ENCODE results near the gene EPHB1.

DNA sequence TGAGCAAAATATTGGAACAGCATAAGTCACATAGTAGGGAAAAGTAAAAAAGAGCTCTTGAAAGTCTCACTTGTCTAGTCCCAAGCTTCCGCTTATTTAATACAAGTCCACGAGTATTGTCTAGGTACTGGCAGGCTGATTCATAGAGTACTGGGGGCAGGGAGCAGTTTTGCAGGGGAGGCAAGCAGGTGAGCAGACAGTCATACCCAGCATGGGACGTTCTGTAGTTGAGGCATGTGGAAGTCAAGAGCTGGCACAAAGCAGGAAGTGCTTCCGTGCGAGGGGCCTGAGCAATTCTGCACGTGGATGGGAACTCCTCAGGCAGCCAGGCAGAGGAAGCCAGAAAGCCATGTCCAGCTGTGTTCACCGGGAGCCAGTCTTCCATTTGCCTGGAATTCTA is 287.6 kb downstream of the EPHB1 start:
- TF ChIP-seq, protein P1, sequence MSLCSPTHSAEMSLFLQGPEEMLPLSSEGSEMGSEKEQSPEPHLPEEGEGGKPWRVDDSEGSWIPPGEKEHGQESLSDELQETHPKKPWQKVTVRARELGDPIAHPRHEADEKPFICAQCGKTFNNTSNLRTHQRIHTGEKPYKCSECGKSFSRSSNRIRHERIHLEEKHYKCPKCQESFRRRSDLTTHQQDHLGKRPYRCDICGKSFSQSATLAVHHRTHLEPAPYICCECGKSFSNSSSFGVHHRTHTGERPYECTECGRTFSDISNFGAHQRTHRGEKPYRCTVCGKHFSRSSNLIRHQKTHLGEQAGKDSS (CRISPR knock-in tag; IDR thresholded peaks at IDR 0.05; ENCODE audit: borderline replicate concordance, low read depth), result no peak
- TF ChIP-seq CREB1 (IDR thresholded peaks at IDR 0.05) (no peak), CREB1 (CRISPR knock-in tag; IDR thresholded peaks at IDR 0.05) (no peak), MAZ (IDR thresholded peaks at IDR 0.05; ENCODE audit: borderline replicate concordance, low read depth, low read length) (no peak), MAZ (CRISPR knock-in tag; IDR thresholded peaks at IDR 0.05; ENCODE audit: low read depth) (no peak), MTF1 (CRISPR knock-in tag; IDR thresholded peaks at IDR 0.05) (no peak), BCL3 (CRISPR knock-in tag; IDR thresholded peaks at IDR 0.05) (no peak), HMGXB4 (CRISPR knock-in tag; IDR thresholded peaks at IDR 0.05; ENCODE audit: borderline replicate concordance in 1 of 2, low read depth in 1 of 2) (no peak), ZNF780A (CRISPR knock-in tag; IDR thresholded peaks at IDR 0.05) (no peak), HDAC6 (IDR thresholded peaks at IDR 0.05; ENCODE audit: low read depth, low read length) (no peak), ZNF335 (CRISPR knock-in tag; IDR thresholded peaks at IDR 0.05) (no peak), GPBP1L1 (CRISPR knock-in tag; IDR thresholded peaks at IDR 0.05) (no peak), ZNF432 (CRISPR knock-in tag; IDR thresholded peaks at IDR 0.05; ENCODE audit: borderline replicate concordance) (no peak), ESRRA (CRISPR knock-in tag; IDR thresholded peaks at IDR 0.05; ENCODE audit: low read depth) (no peak)
- TF ChIP-seq, protein P2, sequence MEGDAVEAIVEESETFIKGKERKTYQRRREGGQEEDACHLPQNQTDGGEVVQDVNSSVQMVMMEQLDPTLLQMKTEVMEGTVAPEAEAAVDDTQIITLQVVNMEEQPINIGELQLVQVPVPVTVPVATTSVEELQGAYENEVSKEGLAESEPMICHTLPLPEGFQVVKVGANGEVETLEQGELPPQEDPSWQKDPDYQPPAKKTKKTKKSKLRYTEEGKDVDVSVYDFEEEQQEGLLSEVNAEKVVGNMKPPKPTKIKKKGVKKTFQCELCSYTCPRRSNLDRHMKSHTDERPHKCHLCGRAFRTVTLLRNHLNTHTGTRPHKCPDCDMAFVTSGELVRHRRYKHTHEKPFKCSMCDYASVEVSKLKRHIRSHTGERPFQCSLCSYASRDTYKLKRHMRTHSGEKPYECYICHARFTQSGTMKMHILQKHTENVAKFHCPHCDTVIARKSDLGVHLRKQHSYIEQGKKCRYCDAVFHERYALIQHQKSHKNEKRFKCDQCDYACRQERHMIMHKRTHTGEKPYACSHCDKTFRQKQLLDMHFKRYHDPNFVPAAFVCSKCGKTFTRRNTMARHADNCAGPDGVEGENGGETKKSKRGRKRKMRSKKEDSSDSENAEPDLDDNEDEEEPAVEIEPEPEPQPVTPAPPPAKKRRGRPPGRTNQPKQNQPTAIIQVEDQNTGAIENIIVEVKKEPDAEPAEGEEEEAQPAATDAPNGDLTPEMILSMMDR (CRISPR knock-in tag; IDR thresholded peaks at IDR 0.05), result no peak
